ENCODE data around the gene SAXO2.
"Not testable (repeated sequence)": the region's sequence is repeated elsewhere in the genome, so short reads cannot be mapped to it uniquely, and the experiment has no call there.

Gene SAXO2

GRCh38 chr15:82231233-82231632, 31.4 kb upstream of the SAXO2 start:
- no peak overlapping the region for H3K9ac ChIP-seq (ENCODE audit: low read length)
- H3K27ac ChIP-seq (ENCODE audit: low read length): no peak overlapping the region
- no peaks in the 10 kb centered on the region for H3K36me3 ChIP-seq (replicated peaks; ENCODE audit: low read depth, low read length)
- TF ChIP-seq EZH2phosphoT487 (IDR thresholded peaks at IDR 0.05; ENCODE audit: low read depth) (no peak), CTCF (IDR thresholded peaks at IDR 0.05; ENCODE audit: low read depth, low read length) (no peak)
- H3K4me3 ChIP-seq (ENCODE audit: low read length): no peak overlapping the region
- H3K4me2 ChIP-seq (ENCODE audit: low read length): no peak overlapping the region
- H3K9me3 ChIP-seq (ENCODE audit: insufficient read depth, low read length): no peaks in the 10 kb centered on the region
- H3K27me3 ChIP-seq (ENCODE audit: low read depth, low read length): no peaks in the 10 kb centered on the region
- H3K4me1 ChIP-seq (ENCODE audit: low read length): no peaks in the 10 kb centered on the region
- H4K20me1 ChIP-seq (ENCODE audit: insufficient read depth, low read length): no peaks in the 10 kb centered on the region
- no peak overlapping the region for H2AFZ ChIP-seq (ENCODE audit: low read depth, low read length)
- H3K79me2 ChIP-seq (ENCODE audit: low read length): no peaks in the 10 kb centered on the region

GRCh38 chr15:82231842-82232241, 30.8 kb upstream of the SAXO2 start:
- Histone ChIP-seq H3K79me2 (ENCODE audit: low read length) (no peaks in the 10 kb centered on the region), H3K4me2 (ENCODE audit: low read length) (no peak overlapping the region), H3K27ac (ENCODE audit: low read length) (no peak overlapping the region), H3K9me3 (ENCODE audit: insufficient read depth, low read length) (no peaks in the 10 kb centered on the region), H3K4me3 (ENCODE audit: low read length) (no peak overlapping the region), H3K36me3 (replicated peaks; ENCODE audit: low read depth, low read length) (no peaks in the 10 kb centered on the region), H3K4me1 (ENCODE audit: low read length) (no peaks in the 10 kb centered on the region), H3K9ac (ENCODE audit: low read length) (no peak overlapping the region), H4K20me1 (ENCODE audit: insufficient read depth, low read length) (no peaks in the 10 kb centered on the region), H3K27me3 (ENCODE audit: low read depth, low read length) (no peaks in the 10 kb centered on the region), H2AFZ (ENCODE audit: low read depth, low read length) (no peak overlapping the region)
- no peak for TF ChIP-seq EZH2phosphoT487 (IDR thresholded peaks at IDR 0.05; ENCODE audit: low read depth)
- TF ChIP-seq CTCF (IDR thresholded peaks at IDR 0.05; ENCODE audit: low read depth, low read length): no peak

- not testable (repeated sequence) for H3K4me2 ChIP-seq (ENCODE audit: low read length); H3K4me1 ChIP-seq (ENCODE audit: low read length); H2AFZ ChIP-seq (ENCODE audit: low read depth, low read length); H4K20me1 ChIP-seq (ENCODE audit: insufficient read depth, low read length); H3K9ac ChIP-seq (ENCODE audit: low read length); H3K9me3 ChIP-seq (ENCODE audit: insufficient read depth, low read length); H3K4me3 ChIP-seq (ENCODE audit: low read length); H3K27ac ChIP-seq (ENCODE audit: low read length); H3K79me2 ChIP-seq (ENCODE audit: low read length); H3K27me3 ChIP-seq (ENCODE audit: low read depth, low read length); H3K36me3 ChIP-seq (replicated peaks; ENCODE audit: low read depth, low read length)
Measured at GRCh38 chr15:82237944-82238534, 24.6 kb upstream of the SAXO2 start.

- H4K20me1 ChIP-seq (ENCODE audit: insufficient read depth, low read length): peaks cover 5% of the 10 kb centered on the region; the same call in 1 of the 2 replicates
- H3K9ac ChIP-seq (ENCODE audit: low read length): no peak overlapping the region
- TF ChIP-seq CTCF (IDR thresholded peaks at IDR 0.05; ENCODE audit: low read depth, low read length): no peak
- no peak for TF ChIP-seq EZH2phosphoT487 (IDR thresholded peaks at IDR 0.05; ENCODE audit: low read depth)
- H2AFZ ChIP-seq (ENCODE audit: low read depth, low read length): no peak overlapping the region
- H3K27me3 ChIP-seq (ENCODE audit: low read depth, low read length): no peaks in the 10 kb centered on the region
- no peak overlapping the region for H3K4me3 ChIP-seq (ENCODE audit: low read length)
- H3K9me3 ChIP-seq (ENCODE audit: insufficient read depth, low read length): no peaks in the 10 kb centered on the region
- peaks cover 7% of the 10 kb centered on the region for H3K4me1 ChIP-seq (ENCODE audit: low read length)
- no peak overlapping the region for H3K27ac ChIP-seq (ENCODE audit: low read length)
- H3K79me2 ChIP-seq (ENCODE audit: low read length): no peaks in the 10 kb centered on the region
- H3K4me2 ChIP-seq (ENCODE audit: low read length): no peak overlapping the region
- peaks cover 5% of the 10 kb centered on the region for H3K36me3 ChIP-seq (replicated peaks; ENCODE audit: low read depth, low read length)
Measured at GRCh38 chr15:82239685-82240391, 22.8 kb upstream of the SAXO2 start.

GRCh38 chr15:82241836-82242499, 20.6 kb upstream of the SAXO2 start:
- not testable (repeated sequence) for H3K36me3 ChIP-seq (replicated peaks; ENCODE audit: low read depth, low read length); H3K9ac ChIP-seq (ENCODE audit: low read length); H3K4me1 ChIP-seq (ENCODE audit: low read length); H3K79me2 ChIP-seq (ENCODE audit: low read length); H4K20me1 ChIP-seq (ENCODE audit: insufficient read depth, low read length); H3K27me3 ChIP-seq (ENCODE audit: low read depth, low read length); H2AFZ ChIP-seq (ENCODE audit: low read depth, low read length); H3K4me2 ChIP-seq (ENCODE audit: low read length); H3K9me3 ChIP-seq (ENCODE audit: insufficient read depth, low read length); H3K27ac ChIP-seq (ENCODE audit: low read length); H3K4me3 ChIP-seq (ENCODE audit: low read length)

- H3K4me2 ChIP-seq (ENCODE audit: low read length); H3K36me3 ChIP-seq (replicated peaks; ENCODE audit: low read depth, low read length); H3K79me2 ChIP-seq (ENCODE audit: low read length); H3K27ac ChIP-seq (ENCODE audit: low read length); H3K4me1 ChIP-seq (ENCODE audit: low read length); H2AFZ ChIP-seq (ENCODE audit: low read depth, low read length); H3K9ac ChIP-seq (ENCODE audit: low read length); H4K20me1 ChIP-seq (ENCODE audit: insufficient read depth, low read length); H3K4me3 ChIP-seq (ENCODE audit: low read length); H3K9me3 ChIP-seq (ENCODE audit: insufficient read depth, low read length); H3K27me3 ChIP-seq (ENCODE audit: low read depth, low read length): not testable (repeated sequence)
Measured at GRCh38 chr15:82243644-82244043, 19.0 kb upstream of the SAXO2 start.

GRCh38 chr15:82245956-82246355, 16.7 kb upstream of the SAXO2 start:
- H4K20me1 ChIP-seq (ENCODE audit: insufficient read depth, low read length); H3K4me2 ChIP-seq (ENCODE audit: low read length); H3K27me3 ChIP-seq (ENCODE audit: low read depth, low read length); H3K9me3 ChIP-seq (ENCODE audit: insufficient read depth, low read length); H3K9ac ChIP-seq (ENCODE audit: low read length); H3K27ac ChIP-seq (ENCODE audit: low read length); H3K4me1 ChIP-seq (ENCODE audit: low read length); H2AFZ ChIP-seq (ENCODE audit: low read depth, low read length); H3K4me3 ChIP-seq (ENCODE audit: low read length); H3K36me3 ChIP-seq (replicated peaks; ENCODE audit: low read depth, low read length); H3K79me2 ChIP-seq (ENCODE audit: low read length): not testable (repeated sequence)

Measured in OCI-LY3 (cell line).